Natural killer cell (primary cell): ENCODE results near the gene ABCB8. TPM values are rescaled to one million over a fixed set of nuclear protein-coding genes. Genes with fewer than 3 reads are reported as not detected.

Experiments
- ATAC-seq, 3 donors: fragments of 150-1000 bp in 2 of 3; fragments of 200-7000 bp in 1 of 3; cut with Tn5 transposase; 1 replicate in 1 of 3; 2 replicates in 2 of 3; pipeline ENCODE4 v1.10.0; 2021; ENCODE audit warnings: mild to moderate bottlenecking in 2 of 3, moderate library complexity in 2 of 3
- DNase-seq, 2 donors: peaks; one replicate each; pipeline versions ENCODE4 v3.0.0 to v3.0.0-alpha.2; 2013 to 2021; ENCODE audit warnings: mixed read lengths in 1 of 2
- H3K27ac ChIP-seq: one replicate; pipeline ENCODE4 v1.5.1; 2013; ENCODE audit warnings: mild to moderate bottlenecking, low read length
- H3K27me3 ChIP-seq: one replicate; pipeline ENCODE4 v1.6.1; 2013; ENCODE audit warnings: low read length; ENCODE audit not compliant: control insufficient read depth, insufficient read depth
- H3K36me3 ChIP-seq: one replicate; pipeline ENCODE4 v1.6.1; 2013; ENCODE audit warnings: low read length; ENCODE audit not compliant: control insufficient read depth, insufficient read depth
- H3K4me1 ChIP-seq: one replicate; pipeline ENCODE4 v1.6.1; 2013; ENCODE audit warnings: low read length; ENCODE audit not compliant: control insufficient read depth, insufficient read depth
- H3K4me3 ChIP-seq: one replicate; pipeline ENCODE4 v1.5.1; 2013; ENCODE audit warnings: low read length
- H3K9me3 ChIP-seq: one replicate; pipeline ENCODE4 v1.6.1; 2013; ENCODE audit warnings: low read length; ENCODE audit not compliant: control insufficient read depth, insufficient read depth
- H3K27ac Mint-ChIP-seq, 2 donors: one replicate each; pipeline ENCODE4 v1.8.0; 2022; ENCODE audit warnings: mild to moderate bottlenecking in 2 of 2, mixed read lengths in 2 of 2, moderate library complexity in 1 of 2
- H3K27me3 Mint-ChIP-seq, 2 donors: one replicate each; pipeline ENCODE4 v1.8.0; 2022; ENCODE audit warnings: low read depth in 2 of 2, mixed read lengths in 2 of 2
- H3K36me3 Mint-ChIP-seq: one replicate; pipeline ENCODE4 v1.8.0; 2022; ENCODE audit warnings: mixed read lengths
- H3K4me1 Mint-ChIP-seq, 2 donors: one replicate each; pipeline ENCODE4 v1.8.0; 2022; ENCODE audit warnings: mixed read lengths in 2 of 2
- H3K4me3 Mint-ChIP-seq: one replicate; pipeline ENCODE4 v1.8.0; 2022; ENCODE audit warnings: mild to moderate bottlenecking, moderate library complexity, mixed read lengths
- H3K9me3 Mint-ChIP-seq, 2 donors: one replicate each; pipeline ENCODE4 v1.8.0; 2022; ENCODE audit warnings: mixed read lengths in 2 of 2
- CTCF ChIP-seq: fragments of 200-600 bp; IDR thresholded peaks from one replicate; pipeline ENCODE4 v1.8.0; 2022; ENCODE audit warnings: antibody characterized with exemption
- WGBS: methylation state at CpG from one replicate; pipeline ENCODE4 v1.1.7; 2013; ENCODE audit warnings: missing lambda C conversion rate; ENCODE audit not compliant: insufficient coverage; 5-methylcytosine and 5-hydroxymethylcytosine counted together
- intact Hi-C: fragments of 100-400 bp; cut with micrococcal nuclease; formaldehyde crosslinking; loops from one replicate; pipeline ENCODE4 v1.14.2; 2022
- total RNA-seq, 4 donors: library from RNA; stranded (reverse); fragments of 120-200 nt in 1 of 4; gene quantifications; one replicate each; pipeline versions ENCODE4 v1.2.3 to v1.2.4, GENCODE V29; 2013 to 2022

The ABCB8 gene
- total RNA-seq, 3 donors from 2014 or later (not counting 1 experiment from before 2014, with no cell fraction given), result 50.6 to 60.5 (median 53.7) TPM

GRCh38 chr7:151017370-151017952 is 10.8 kb upstream of the ABCB8 start:
- intact Hi-C loops, result loop anchor here (5.0 to 10.0 kb wide), 2 partner anchors 55 to 353 kb away; no protein-coding TSS in a partner anchor
- H3K27ac Mint-ChIP-seq, result peak overlapping the region; percentile 18 to 77
- peaks cover 51% of the 10 kb centered on the region for H3K4me1 ChIP-seq

GRCh38 chr7:151017953-151018420 is 10.3 kb upstream of the ABCB8 start:
- H3K9me3 Mint-ChIP-seq, result no peaks in the 10 kb centered on the region
- peaks cover 0 to 41% of the 10 kb centered on the region in 2 donors for H3K27me3 Mint-ChIP-seq
- 5% methylated on average over 34 of the region's 34 CpGs for WGBS
- Histone ChIP-seq H3K27me3 (peaks cover 19% of the 10 kb centered on the region), H3K4me3 (peak overlapping the region; percentile 23), H3K27ac (no peak overlapping the region), H3K36me3 (no peaks in the 10 kb centered on the region), H3K9me3 (no peaks in the 10 kb centered on the region), H3K4me1 (peaks cover 46% of the 10 kb centered on the region)
- ATAC-seq, result peak; percentile 56 to 61 (median 59)
- DNase-seq, result peak; percentile 76 to 87
- H3K4me3 Mint-ChIP-seq, result peak overlapping the region; percentile 87
- peaks cover 38 to 54% of the 10 kb centered on the region in 2 donors for H3K4me1 Mint-ChIP-seq
- intact Hi-C loops, result loop anchor here (5.0 to 10.0 kb wide), 2 partner anchors 56 to 353 kb away; no protein-coding TSS in a partner anchor
- peak overlapping the region; percentile 18 to 77 for H3K27ac Mint-ChIP-seq
- peak; percentile 95 for TF ChIP-seq CTCF
- no peaks in the 10 kb centered on the region for H3K36me3 Mint-ChIP-seq

More at GRCh38 chr7:151017370-151017952, 10.8 kb upstream of the ABCB8 start:
- Histone ChIP-seq H3K4me3 (no peak overlapping the region), H3K36me3 (no peaks in the 10 kb centered on the region), H3K27me3 (peaks cover 19% of the 10 kb centered on the region), H3K27ac (no peak overlapping the region), H3K9me3 (no peaks in the 10 kb centered on the region)
- ATAC-seq (no peak), DNase-seq (peak in 1 of 2 donors; percentile 47)
- Mint-ChIP-seq H3K4me1 (peaks cover 43 to 60% of the 10 kb centered on the region in 2 donors), H3K27me3 (peaks cover 0 to 41% of the 10 kb centered on the region in 2 donors), H3K36me3 (no peaks in the 10 kb centered on the region), H3K9me3 (no peaks in the 10 kb centered on the region), H3K4me3 (peak overlapping the region; percentile 87)
- 43% methylated on average over 13 of the region's 13 CpGs for WGBS
- no peak for TF ChIP-seq CTCF

- Histone ChIP-seq H3K27me3 (peaks cover 19% of the 10 kb centered on the region), H3K9me3 (no peaks in the 10 kb centered on the region), H3K36me3 (no peaks in the 10 kb centered on the region), H3K4me3 (peak overlapping the region; percentile 23), H3K4me1 (peaks cover 40% of the 10 kb centered on the region), H3K27ac (no peak overlapping the region)
- no peaks in the 10 kb centered on the region for H3K36me3 Mint-ChIP-seq
- peaks cover 38 to 53% of the 10 kb centered on the region in 2 donors for H3K4me1 Mint-ChIP-seq
- intact Hi-C loops, result loop anchor here (5.0 to 10.0 kb wide), 2 partner anchors 56 to 354 kb away; no protein-coding TSS in a partner anchor
- no peaks in the 10 kb centered on the region for H3K9me3 Mint-ChIP-seq
- WGBS, result 2% methylated on average over 78 of the region's 82 CpGs
- peak overlapping the region in 1 of 2 donors; percentile 77 for H3K27ac Mint-ChIP-seq
- TF ChIP-seq CTCF, result peak; percentile 52
- peaks cover 0 to 43% of the 10 kb centered on the region in 2 donors for H3K27me3 Mint-ChIP-seq
- DNase-seq, result peak in 1 of 2 donors; percentile 74
- peak overlapping the region; percentile 87 for H3K4me3 Mint-ChIP-seq
- ATAC-seq, result peak; percentile 30 to 53 (median 41)
Observed at GRCh38 chr7:151018421-151019129, 9.7 kb upstream of the ABCB8 start.
